GM18508 (cell line): ENCODE measurements around the gene PRICKLE3.

Source experiments
- ATAC-seq: cut with Tn5 transposase; IDR thresholded peaks from one replicate; pipeline ENCODE4 v1.9.1; 2021; ENCODE audit warnings: moderate number of reproducible peaks; ENCODE audit not compliant: insufficient read depth, unreplicated experiment

Gene PRICKLE3, protein sequence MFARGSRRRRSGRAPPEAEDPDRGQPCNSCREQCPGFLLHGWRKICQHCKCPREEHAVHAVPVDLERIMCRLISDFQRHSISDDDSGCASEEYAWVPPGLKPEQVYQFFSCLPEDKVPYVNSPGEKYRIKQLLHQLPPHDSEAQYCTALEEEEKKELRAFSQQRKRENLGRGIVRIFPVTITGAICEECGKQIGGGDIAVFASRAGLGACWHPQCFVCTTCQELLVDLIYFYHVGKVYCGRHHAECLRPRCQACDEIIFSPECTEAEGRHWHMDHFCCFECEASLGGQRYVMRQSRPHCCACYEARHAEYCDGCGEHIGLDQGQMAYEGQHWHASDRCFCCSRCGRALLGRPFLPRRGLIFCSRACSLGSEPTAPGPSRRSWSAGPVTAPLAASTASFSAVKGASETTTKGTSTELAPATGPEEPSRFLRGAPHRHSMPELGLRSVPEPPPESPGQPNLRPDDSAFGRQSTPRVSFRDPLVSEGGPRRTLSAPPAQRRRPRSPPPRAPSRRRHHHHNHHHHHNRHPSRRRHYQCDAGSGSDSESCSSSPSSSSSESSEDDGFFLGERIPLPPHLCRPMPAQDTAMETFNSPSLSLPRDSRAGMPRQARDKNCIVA

DNA sequence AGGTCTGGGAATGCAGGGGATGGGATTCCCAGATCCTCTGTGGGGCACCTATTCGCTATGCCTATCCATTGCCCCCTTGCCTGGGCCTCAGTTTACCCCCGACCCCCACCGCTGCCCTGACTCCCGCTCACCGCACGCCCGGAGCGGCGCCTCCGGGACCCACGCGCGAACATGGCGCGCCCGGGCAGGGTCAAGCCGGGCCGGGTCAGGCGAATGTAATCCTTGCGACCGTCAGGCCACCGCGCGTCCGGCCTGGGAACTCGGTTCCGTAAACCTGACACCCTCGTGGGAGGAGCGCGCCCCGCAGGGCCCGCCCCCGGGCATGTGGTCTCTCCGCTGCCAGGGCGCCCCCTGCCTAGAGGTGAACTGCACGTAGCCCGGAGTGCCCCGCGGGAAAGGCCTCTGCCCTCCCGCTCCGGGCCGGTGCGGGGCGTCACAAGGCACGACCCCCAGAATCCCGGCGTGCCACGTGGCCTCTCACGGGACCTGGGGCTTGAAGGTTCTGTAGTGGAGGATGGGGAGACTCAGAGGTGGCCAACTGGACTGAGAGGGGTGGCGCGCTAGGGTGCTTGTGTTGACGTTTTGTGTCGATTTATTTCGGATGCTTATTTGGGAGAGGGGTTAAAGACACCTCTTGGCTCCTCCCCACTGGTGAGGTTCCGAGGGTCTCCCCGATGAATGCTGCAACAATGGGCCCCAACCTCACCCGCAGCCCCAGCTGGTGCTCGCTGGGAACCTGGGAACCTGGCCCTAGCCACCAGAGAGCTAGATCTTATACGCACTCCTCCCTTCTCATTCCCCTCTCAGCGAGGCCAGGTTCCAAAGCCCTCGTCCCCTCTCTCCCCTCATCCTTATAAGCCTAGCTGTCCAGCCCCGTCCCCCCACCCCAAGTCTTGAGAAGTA, at the start of gene PRICKLE3:
TSS of gene PRICKLE3 (minus strand) at position 249 of the 903 bp plus-strand sequence. CDS start at position 173, 76 bp downstream.
- no peak for ATAC-seq

DNA sequence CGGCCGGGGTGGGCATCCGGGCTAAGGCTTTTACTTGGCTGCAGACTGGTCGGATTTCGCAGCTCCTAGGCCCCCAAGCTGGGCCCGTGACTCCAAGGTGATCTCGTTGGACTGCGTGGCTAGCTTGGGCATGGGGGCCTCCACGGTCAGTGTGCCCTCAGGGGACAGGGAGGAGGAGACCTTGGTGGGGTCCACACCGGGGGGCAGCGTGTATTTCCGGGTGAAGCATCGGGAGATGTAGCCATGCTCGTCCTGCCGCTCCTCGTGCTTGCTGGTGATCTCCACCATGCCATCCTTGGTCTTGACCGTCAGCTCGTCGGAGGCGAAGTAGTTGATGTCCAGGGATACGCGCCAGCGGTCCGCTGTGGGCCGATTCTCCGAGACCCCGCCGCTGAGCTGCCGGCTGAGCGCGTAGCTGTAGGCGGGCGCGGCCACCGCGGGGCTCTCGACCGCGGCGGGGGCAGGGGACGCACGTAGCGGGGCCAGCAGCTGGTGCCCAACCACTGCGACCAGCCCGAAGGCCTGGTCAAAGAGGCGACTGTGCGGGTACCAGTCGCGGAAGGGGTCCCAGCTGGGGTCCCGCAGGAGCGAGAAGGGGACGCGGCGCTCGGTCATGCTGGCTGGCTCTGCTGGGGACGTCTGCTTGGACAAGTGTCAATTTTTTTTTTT, 47.8 kb upstream of the PRICKLE3 start:
- no peak for ATAC-seq

DNA sequence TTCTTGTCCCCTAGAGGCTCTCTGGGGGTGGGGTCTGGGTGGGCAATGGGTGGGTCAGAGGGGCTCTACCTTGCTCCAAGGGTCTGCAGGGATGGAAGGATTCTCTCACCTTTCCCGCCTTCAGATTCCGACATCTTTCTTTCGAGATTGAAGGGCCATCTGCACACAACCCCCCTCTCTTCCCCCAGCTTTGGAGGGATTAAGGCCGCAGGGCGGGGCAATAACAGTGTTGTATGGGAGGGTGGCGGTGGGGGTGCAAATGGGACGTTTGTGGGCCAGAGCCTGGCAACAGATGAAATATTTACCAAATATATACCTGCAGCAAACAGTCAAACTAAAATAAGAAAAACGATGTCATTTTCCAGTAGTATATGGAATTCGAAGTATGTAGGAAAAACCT, 47.0 kb upstream of the PRICKLE3 start, which contains the start of gene CACNA1F:
TSS of gene CACNA1F (minus strand) at position 165 of the 400 bp plus-strand sequence. CDS start at position 134, 31 bp downstream.
- no peak for ATAC-seq

DNA sequence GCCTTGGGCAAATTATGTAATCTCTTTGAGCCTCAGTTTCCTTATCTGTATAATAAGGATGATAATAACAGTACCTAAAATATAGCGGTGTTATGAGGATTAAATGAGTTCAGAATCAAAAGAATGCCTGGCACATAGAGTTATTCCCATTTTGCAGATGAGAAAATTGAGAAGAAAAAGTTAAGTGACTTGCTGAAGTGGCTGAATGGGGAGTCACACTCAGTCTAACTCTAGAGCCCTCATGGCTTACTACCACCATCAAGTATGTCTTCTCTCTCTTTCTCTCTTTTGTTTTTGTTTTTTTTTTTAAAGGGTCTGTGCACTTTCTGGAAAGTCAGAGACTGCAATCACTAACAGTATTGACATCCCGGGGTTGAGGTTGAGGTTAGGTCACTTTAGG, 46.4 kb upstream of the PRICKLE3 start:
- ATAC-seq = no peak

DNA sequence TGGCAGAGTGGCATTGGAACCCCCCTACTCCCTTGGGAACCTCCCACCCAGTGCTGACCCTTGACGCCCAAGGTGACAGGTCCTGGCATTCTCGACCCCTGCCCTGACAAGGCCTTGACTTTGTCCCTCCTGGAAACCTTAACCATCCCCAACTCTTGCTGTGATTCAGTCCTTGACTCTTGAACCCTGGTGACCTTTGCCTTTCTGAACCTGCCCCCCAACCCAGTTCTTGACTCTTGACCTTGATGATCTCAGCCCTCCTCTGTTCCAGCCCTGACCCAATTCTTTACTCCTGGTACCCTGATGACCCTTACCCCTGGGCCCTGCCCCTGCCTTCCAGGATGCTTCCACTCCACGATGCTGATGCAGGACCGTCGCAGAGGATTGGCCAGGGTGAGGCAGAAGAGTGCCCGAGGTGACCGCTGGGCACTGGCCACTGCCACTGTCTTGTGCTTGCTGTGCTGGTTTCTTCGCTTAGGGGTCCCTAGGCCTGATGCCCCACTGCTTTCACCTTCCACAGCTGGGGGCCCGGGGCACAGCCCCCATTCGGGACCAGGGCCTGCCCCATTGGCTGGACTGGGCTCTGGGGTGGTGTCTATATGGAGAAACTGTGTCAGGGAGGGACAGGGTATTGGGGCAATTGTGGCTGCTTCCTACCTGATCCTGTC, 45.3 kb upstream of the PRICKLE3 start:
- no peak for ATAC-seq

DNA sequence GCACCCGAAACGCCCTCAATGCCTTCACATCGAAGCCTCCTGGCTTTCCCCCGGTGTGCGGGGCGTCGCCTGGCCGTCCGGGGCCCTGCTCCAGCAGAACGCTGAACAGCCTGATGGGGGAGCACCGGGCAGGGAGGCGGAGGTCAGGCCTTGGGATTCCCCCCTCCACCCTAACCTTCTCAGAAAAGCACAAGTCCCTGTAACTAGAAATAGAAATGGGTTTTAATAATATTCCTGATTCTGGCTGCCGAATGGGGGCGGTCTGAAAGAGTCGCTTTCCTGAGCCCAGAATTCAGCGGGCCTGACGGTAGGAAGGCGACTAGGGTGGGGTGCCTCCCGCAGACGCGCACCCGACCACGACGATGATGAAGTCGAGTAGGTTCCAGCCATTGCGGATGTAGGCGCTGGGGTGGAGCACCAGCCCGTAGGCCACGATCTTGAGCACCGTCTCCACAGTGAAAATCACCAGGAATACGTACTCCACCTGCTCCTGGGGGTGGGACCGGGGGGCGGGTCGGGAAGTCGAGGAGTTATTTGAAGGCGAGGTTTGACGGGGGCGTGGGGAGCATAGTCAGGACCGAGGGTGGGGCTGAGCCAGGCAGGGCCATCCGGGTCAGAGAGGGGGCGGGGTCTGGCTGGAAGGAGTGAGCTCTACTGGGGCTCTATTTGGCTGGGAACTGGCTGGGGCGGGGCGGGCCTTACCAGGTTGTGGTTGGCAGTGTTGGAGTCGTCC, 44.5 kb upstream of the PRICKLE3 start:
- no peak for ATAC-seq

DNA sequence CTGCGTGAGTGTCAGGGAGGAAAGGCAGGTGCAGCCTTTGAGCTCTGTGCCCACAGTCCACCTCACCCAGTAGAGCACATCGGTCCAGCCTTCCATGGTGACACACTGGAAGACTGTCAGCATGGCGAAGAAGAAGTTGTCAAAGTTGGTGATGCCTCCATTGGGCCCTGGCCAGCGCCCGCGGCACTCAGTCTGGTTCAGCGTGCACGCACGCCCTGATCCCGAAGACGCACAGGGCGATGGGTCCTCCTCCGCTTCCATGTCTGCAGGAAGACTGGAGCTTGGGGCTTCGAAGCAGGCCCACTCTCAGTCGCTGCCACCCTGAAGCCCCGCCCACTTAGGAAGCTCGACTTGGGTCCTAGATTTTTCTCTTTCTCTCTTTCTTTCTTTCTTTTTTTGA, 42.0 kb upstream of the PRICKLE3 start:
- ATAC-seq = no peak

DNA sequence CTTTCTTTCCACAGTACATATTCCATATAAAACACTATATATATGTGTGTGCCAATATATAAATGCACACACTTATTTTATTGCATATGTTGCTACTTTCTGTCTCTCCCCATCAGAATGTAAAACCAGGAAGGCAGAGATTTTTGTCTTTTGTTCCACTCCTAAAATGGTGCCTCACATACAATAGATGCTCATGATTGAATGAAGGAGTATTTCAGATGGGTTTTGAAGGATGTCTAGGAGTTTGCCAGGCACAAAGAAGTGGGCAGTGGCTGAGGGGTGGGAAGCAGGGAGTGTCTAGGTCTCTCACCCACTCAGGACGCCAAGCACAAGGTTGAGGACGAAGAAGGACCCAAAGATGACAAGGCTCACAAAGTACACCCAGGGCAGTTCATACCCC, 41.6 kb upstream of the PRICKLE3 start:
- no peak for ATAC-seq

DNA sequence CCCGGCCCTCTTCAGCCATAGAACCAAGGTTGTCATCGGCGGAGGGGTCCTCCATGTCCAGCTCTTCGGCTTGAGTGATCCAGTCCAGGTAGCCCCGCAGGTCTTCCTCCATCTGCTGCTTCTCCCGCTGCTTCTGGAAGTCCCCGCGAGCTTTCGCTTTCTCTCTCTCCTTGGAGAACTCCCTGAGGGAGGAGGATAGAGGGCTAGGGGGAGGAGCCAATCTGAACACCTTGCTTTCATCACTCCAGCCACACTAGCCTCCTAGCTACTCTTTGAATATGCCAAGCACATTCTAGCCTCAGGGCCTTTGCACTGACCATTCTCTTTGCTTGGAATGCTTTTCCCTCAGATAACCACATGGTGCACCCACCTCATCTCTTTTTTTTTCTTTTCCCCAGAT, 40.8 kb upstream of the PRICKLE3 start:
- no peak for ATAC-seq

DNA sequence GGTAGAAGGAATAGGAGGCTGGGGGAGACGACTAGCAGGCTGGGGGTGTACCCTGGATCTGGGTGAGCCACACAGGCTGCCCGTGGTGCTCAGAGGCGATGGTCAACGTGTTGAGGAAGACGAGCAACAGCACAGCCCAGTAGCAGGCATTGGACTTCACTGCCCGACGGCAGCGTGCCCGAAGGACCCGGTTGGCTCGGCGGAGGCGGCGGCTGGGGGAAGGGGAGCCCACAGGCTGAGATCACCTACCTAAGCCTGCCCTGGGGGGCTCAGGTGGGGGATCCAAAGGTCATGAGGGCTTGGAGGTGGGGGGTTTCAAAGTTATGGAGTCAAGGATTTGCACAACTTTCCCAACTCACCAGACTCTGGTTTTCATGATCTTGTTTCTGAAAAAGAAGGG, 39.7 kb upstream of the PRICKLE3 start:
- no peak for ATAC-seq

DNA sequence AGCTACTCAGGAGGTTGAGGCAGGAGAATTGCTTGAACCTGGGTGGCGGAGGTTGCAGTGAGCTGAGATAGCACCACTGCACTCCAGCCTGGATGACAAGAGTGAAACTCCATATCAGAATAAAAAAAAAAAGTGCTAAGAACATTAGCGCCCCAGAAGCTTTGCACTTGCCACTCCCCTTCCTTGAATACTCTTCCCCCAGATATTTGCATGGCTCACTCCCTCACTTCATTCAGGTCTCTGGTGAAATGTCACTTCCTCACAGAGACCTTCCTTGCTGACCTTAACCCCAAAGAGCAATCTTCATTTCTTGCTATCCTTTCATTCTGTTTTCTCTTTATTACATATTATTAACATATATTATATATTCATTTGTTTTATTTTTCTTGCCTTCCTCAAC, 35.7 kb upstream of the PRICKLE3 start:
- ATAC-seq = no peak

DNA sequence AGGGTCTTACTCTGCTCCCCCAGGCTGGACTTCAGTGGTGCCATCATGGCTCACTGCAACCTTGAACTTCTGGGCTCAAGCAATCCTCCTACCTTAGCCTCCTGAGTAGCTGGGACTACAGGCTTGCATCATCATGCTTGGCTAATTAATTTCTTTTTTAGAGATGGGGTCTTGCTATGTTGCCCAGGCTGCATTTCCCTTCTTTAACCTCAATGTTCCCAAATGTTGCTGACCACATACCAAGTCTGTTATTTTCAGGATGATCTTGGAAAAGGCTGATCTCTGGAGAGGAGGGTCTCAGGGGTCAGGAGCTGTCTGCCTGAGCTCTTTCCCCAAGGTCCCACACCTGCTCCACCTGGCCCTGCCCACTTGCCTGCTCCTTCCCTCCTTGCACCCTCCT, 33.9 kb upstream of the PRICKLE3 start:
- no peak for ATAC-seq

DNA sequence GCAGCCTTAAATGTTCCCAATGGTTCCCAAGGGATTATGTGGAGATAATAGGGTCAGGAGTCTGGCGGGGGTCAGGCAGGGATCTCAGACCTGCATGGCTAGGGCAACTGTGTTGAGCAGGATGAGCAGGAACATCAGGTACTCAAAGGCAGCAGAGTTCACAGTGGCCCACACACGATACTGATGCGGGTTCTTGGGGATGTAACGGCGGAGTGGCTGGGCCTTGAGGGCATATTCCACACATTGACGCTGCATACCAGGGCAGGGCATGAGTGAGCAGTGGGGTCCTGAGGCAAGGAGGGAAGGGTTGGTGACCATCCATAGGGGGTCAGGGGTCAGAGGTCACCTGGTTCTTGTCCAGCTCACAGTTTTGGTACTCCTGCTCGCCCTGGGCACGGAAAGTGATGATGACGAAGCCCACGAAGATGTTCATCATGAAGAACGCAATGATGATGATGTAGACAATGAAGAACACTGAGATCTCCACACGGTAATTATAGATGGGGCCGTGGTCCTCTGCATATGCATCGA, 28.9 kb upstream of the PRICKLE3 start:
- ATAC-seq = no peak

DNA sequence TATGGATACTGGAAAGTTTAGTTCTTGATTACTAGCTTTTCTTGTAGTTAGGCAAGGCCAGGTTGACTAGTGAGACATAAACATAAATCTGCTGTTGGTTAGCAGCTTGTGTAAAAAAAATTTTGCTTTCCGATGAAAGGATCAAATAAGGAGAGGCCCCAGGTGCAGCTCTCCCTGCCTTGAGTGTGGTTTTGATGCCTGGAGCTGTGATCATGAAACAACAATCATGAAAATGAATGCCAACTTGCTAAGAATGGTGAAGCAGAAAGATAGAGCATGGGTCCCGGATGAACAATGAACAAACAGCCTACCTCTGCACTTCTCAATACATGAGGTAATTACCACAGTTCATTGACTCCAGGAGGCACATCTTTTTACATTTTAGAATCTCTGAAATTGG, 28.2 kb upstream of the PRICKLE3 start:
- ATAC-seq = no peak

DNA sequence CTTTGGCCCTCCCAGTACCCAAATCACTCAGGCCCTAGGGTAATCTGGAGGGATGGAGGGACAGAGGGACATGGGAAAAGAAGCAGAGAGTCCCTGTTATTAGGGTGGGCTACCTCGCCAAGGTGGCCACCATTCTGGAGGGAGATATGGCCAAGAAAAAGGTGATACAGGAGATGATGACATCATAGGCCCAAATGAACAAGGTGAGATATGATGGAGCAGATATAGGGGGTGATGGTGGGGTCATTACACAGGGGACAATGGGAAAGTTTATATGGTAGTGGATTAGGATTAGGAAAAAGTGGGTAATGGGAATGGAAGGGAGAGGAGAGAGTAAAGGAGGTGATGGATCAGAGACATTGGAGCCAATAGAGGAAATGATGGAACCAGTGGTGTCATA, 26.7 kb upstream of the PRICKLE3 start:
- no peak for ATAC-seq

DNA sequence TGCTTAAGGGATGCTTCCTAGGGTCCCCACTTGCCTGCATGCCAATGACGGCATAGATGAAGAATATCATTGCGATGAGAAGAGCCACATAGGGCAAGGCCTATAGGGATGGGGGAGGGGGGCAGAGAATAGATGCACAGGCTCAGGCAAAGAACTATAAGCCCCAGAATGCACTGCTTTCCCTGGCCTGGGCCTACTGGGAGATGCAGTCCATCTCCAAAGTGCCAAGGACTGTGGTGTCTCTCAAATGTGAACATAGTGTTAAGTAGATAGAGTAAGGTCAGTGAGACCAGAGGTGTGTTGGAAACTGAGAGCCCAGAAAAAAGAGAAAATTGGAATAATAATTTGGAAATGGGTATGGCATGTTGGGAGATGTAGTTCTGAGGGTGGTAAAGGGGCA, 26.0 kb upstream of the PRICKLE3 start:
- no peak for ATAC-seq

DNA sequence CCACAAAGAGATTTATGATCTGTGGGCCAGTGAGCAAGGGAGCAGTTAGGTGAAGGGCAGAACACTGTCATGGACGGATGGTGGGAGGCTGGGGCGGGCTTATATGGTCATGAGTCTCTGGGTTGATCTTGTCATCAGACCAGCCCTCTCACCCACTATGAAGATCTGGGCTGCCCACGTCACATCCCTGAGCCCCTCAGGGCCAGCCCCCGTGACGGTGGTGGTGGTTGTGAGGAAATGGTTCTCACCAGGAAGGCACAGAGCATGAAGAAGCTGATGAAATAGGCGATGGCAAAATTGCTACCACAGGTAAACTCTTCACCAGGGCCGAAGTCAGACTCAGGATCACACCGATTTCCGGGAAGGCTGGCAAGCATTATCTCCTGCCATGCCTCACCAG, 24.9 kb upstream of the PRICKLE3 start:
- ATAC-seq = no peak

DNA sequence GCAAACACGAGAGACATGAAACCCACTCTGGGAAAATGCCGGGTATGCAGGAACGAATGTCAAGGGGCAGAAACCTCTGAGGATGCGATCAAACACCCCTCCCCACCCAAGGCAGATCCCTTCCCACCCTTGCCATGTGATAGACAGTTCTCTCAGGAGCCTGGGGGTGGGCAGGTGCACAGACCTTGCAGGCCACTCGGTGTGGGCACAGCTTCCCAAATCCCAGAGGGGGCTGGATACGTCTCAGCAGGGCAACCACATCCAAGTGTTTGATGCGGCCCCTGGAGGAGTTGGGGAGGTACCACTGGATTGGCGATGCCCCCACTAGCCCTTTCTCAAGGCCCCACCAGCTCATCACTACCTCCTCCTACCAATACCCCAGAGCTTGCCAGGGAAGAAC, 24.2 kb upstream of the PRICKLE3 start:
- no peak for ATAC-seq
